Colon (tissue), 2 donors: ENCODE data around the gene HMGXB3.
"Not testable (repeated sequence)": the region's sequence is repeated elsewhere in the genome, so short reads cannot be mapped to it uniquely, and the experiment has no call there.

Experiments
- FAIRE-seq: peaks from 2 replicates; lab custom pipeline; 2012; peaks lifted over from hg19 to GRCh38; lab: Jason Lieb, UNC
- donor health status: control.
- donor health status: control.

HMGXB3 gene

GRCh38 chr5:150022158-150022531 is 21.6 kb downstream of the HMGXB3 start:
- no peak for FAIRE-seq

DNA sequence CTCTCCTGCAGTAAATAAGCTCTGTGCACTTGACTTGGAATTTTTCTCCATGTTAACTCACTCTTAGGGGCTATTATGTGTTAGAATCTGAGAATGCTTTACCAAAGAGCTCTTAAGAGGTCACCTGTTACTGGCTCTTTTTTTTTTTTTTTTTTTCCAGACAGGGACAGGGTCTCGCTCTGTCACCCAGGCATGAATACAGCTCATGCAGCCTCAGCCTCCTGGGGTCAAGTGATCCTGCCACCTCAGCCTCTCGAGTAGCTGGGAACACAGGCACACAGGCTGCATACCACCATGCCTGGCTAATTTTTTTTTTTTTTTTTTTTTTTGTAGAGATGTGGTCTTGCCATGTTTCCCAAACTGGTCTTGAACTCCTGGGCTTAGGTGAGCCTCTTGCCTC is 22.1 kb downstream of the HMGXB3 start:
- no peak for FAIRE-seq

- FAIRE-seq: no peak
These were observed 22.6 kb downstream of the HMGXB3 start for GRCh38 chr5:150023136-150023535.

- no peak for FAIRE-seq
These were observed 23.9 kb downstream of the HMGXB3 start for GRCh38 chr5:150024346-150024984.

GRCh38 chr5:150026682-150027172 is 26.2 kb downstream of the HMGXB3 start:
- FAIRE-seq: no peak

GRCh38 chr5:150028047-150028446 is 27.5 kb downstream of the HMGXB3 start:
- not testable (repeated sequence) for FAIRE-seq

DNA sequence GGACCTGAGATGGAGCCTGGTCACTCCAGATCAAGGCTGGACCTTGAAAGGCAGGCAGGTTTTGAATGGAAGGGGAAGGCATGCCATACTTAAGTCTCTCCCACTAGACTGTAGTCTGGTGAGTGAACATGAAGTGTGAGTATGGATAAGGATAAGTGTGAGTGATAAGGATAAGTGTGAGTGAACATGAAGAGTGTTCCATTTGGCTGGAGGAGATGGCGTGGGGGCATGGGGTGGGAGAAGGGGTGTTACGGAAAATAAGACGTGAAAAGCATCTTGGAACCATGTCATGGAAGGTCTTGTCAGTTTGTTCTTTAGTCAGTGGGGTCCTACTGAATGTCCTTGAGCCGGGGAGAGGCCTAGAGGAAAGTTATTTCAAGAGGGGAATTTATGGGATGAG is 32.8 kb downstream of the HMGXB3 start:
- FAIRE-seq: no peak

DNA sequence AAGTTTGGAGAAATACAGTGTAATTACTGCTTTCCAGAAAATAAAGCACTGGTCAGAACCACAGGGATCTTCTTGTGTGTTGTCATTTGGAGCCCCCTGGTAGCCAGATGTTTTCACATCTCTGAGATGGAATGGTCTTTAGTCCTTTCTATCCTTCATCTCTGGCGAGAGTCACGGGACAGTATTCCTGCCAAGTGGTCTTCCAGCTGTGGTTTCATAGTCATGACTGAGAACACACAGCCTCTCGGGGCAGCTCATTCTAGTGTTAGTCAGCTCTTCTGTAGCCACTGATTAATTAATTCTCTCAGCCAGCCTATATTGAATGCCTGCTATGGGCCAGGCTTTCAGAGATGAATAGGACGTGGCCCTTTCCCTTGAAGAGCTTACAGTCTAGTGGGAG is 34.1 kb downstream of the HMGXB3 start:
- FAIRE-seq: no peak

DNA sequence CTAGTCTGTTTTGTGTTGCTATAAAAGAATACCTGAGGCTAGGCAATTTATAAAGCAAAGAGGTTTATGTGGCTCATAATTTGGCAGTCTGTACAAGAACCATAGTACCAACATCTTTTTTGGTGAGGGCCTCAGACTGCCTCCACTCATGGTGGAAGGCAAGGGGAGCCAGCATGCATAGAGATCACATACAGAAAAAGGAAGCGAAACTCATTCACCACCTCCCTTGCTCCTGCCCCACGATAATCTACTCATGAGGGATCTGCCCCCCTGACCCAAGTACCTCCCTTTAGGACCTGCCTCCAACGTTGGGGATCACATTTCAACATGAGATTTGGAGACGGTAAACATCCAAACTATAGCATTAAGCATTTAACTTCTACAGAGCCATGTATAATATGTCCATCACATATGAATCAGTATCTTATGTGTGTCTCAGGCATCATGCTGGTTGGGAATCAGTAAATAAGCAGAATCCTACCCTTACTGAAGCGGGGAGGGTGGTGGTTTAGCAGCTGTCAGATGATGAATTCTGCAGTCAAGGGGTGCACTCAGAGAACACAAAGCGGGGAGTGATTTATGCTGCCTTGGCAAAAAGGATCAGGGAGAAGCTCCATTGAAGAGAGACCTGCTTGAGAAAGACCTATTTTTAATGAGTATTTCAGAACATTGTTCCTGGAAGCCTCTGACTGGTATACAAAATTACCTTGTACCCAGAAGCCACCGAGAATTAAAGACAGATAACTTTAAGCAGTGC is 34.8 kb downstream of the HMGXB3 start:
- FAIRE-seq: no peak

- no peak for FAIRE-seq
These were observed 36.0 kb downstream of the HMGXB3 start for GRCh38 chr5:150036513-150036912.

DNA sequence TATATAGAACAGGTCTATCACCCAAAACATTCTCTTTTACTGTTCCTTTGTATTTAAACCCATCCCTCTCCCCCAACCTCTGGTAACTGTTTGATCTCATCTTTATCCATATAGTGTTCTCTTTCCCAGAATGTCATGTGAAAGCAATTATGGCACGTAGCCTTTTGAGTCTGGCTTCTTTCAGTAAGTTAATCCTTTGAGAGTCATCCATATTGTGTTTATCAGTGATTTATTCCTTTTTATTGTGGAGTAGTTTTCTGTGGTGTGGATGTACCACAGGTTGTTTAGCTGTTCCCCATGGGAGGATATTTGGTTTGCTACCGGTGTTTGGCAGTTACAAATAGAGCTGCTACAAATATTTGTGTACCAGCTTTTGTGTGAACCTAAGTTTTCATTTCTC is 38.0 kb downstream of the HMGXB3 start:
- FAIRE-seq: no peak

- no peak for FAIRE-seq
These were observed 41.9 kb downstream of the HMGXB3 start for GRCh38 chr5:150042459-150042858.

- no peak for FAIRE-seq
These were observed 43.3 kb downstream of the HMGXB3 start for GRCh38 chr5:150043657-150044328.

DNA sequence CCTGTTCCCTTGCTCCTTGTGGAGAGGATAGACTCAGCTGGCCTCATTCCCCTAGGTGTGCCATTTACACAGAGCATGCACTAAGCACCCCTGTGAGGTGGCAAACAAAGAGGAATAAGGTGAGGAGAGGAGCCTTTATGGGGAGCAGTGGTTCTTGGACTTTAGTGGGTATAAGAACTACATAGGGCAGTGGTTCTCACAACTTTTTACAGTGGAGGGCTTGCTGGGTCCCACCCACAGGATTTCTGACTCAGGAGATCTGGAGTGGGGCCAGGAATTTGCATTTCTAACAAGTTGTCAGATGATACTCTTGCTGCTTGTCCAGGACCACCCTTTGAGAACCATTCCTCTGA is 43.8 kb downstream of the HMGXB3 start:
- FAIRE-seq: no peak

DNA sequence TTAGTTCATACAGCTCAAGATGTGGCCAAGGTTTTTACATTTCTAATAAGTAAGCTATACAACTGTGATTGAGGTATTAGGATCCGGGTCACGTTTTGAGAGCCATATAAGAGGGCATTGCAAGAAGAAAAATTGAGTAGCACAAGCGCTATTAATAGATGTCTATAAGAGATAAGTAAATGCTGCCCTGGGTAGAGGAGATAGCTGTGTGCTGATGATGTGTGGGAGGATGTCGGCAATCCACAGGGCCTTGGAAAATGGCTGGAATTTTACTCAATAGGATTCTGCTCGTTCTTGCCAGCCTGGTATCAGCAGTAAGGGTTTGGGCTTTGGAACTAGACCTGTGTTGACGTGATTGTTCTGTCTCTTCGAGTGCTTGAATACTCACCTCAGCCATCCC is 44.2 kb downstream of the HMGXB3 start:
- FAIRE-seq: no peak

- FAIRE-seq: no peak
These were observed 45.0 kb downstream of the HMGXB3 start for GRCh38 chr5:150045549-150045948.

GRCh38 chr5:150046031-150046430 is 45.5 kb downstream of the HMGXB3 start:
- FAIRE-seq: no peak

DNA sequence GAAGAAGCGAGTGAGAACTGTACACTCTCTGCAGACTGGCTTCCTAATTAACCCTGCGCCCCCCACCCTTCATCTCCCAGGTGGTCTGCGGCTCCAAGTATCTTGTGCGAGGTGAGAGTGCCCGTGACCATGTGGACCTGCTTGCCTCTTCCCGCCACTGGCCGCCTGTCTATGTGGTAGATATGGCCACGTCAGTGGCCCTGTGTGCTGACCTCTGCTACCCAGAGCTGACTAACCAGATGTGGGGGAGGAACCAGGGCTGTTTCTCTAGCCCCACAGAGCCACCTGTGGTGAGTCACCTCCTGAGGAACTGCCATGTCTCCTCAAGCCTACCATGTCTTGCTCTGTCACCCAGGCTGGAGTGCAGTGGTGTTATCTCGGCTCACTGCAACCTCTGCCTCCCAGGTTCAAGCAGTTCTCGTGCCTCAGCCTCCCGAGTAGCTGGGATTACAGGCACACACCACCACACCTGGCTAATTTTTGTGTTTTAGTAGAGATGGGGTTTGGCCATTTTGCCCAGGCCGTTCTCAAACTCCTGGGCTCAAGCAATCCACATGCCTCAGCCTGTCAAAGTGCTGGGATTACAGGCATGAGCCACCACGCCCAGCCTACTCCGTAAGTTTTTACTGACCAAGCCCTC is 49.8 kb downstream of the HMGXB3 start:
- not testable (repeated sequence) for FAIRE-seq

DNA sequence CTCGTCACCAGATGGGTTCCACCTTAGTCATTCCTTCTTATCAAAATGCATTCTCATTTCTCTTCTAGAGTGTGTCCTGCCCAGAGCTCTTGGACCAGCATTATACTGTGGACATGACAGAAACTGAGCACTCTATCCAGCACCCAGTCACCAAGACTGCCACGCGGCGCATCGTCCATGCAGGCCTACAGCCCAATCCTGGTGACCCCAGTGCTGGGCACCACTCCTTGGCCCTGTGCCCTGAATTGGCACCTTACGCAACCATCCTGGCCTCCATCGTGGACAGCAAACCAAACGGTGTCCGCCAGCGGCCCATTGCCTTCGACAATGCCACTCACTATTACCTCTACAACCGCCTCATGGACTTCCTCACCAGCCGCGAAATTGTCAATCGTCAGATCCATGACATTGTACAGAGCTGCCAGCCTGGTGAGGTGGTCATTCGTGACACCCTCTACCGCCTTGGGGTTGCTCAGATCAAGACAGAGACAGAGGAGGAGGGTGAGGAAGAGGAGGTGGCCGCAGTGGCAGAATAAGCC is 51.2 kb downstream of the HMGXB3 start:
- no peak for FAIRE-seq

GRCh38 chr5:150052226-150052955 is 51.9 kb downstream of the HMGXB3 start:
- FAIRE-seq: no peak

- no peak for FAIRE-seq
These were observed 52.6 kb downstream of the HMGXB3 start for GRCh38 chr5:150052956-150053712.
